ENCODE data around the gene CRIP1. TPM values are rescaled to one million over a fixed set of nuclear protein-coding genes. Genes with fewer than 3 reads are reported as not detected.

Gene CRIP1
- total RNA-seq, 1 donor from 2014 or later, result 29.5 TPM

GRCh38 chr14:105460116-105460515 lies 26.6 kb upstream of the CRIP1 start:
- DNase-seq (ENCODE audit: low read depth), result no peak
- H3K36me3 Mint-ChIP-seq (ENCODE audit: low read depth, unreplicated experiment), result peaks cover 3% of the 10 kb centered on the region
- H3K79me2 ChIP-seq (ENCODE audit: insufficient read depth, low read length), result no peaks in the 10 kb centered on the region

GRCh38 chr14:105460616-105461015 lies 26.1 kb upstream of the CRIP1 start:
- H3K36me3 ChIP-seq (ENCODE audit: insufficient read depth, low read length), result peaks cover 5% of the 10 kb centered on the region
- Mint-ChIP-seq H3K36me3 (ENCODE audit: low read depth, unreplicated experiment) (peaks cover 3% of the 10 kb centered on the region), H3K27ac (ENCODE audit: unreplicated experiment) (no peak overlapping the region), H3K27me3 (ENCODE audit: low read depth, unreplicated experiment) (no peaks in the 10 kb centered on the region), H3K9me3 (ENCODE audit: unreplicated experiment) (no peaks in the 10 kb centered on the region), H3K4me1 (ENCODE audit: low read depth, unreplicated experiment) (peaks cover 3% of the 10 kb centered on the region), H3K4me3 (ENCODE audit: unreplicated experiment) (no peak overlapping the region)
- no peak overlapping the region for H3K4me2 ChIP-seq (ENCODE audit: low read length)
- H3K9ac ChIP-seq (ENCODE audit: low read length), result no peak overlapping the region
- FAIRE-seq, result no peak
- DNase-seq (ENCODE audit: low read depth), result no peak
- no peak overlapping the region for H3K27ac ChIP-seq (ENCODE audit: low read depth, low read length)
- H3K79me2 ChIP-seq (ENCODE audit: insufficient read depth, low read length), result no peaks in the 10 kb centered on the region
- H4K20me1 ChIP-seq (ENCODE audit: insufficient read depth, low read length), result peaks cover 13% of the 10 kb centered on the region
- H3K9me3 ChIP-seq (ENCODE audit: insufficient read depth, low read depth, low read length), result no peaks in the 10 kb centered on the region
- no peak overlapping the region for H2AFZ ChIP-seq (ENCODE audit: low read depth, low read length)
- H3K4me3 ChIP-seq (ENCODE audit: insufficient read depth, low read depth, low read length), result no peak overlapping the region
- no peak for TF ChIP-seq CTCF (IDR thresholded peaks at IDR 0.05; ENCODE audit: insufficient read depth, low read depth, low read length)
- no peak for TF ChIP-seq EZH2 (IDR thresholded peaks at IDR 0.05; ENCODE audit: insufficient read depth, low read length)
- no peaks in the 10 kb centered on the region for H3K27me3 ChIP-seq (ENCODE audit: insufficient read depth, low read length)
- H3K4me1 ChIP-seq (ENCODE audit: insufficient read depth, low read length), result peaks cover 7% of the 10 kb centered on the region

More at GRCh38 chr14:105460116-105460515, 26.6 kb upstream of the CRIP1 start:
- no peak overlapping the region for H3K4me3 ChIP-seq (ENCODE audit: insufficient read depth, low read depth, low read length)
- H3K36me3 ChIP-seq (ENCODE audit: insufficient read depth, low read length), result peaks cover 5% of the 10 kb centered on the region
- Mint-ChIP-seq H3K27me3 (ENCODE audit: low read depth, unreplicated experiment) (no peaks in the 10 kb centered on the region), H3K4me1 (ENCODE audit: low read depth, unreplicated experiment) (peaks cover 1% of the 10 kb centered on the region), H3K4me3 (ENCODE audit: unreplicated experiment) (no peak overlapping the region), H3K9me3 (ENCODE audit: unreplicated experiment) (no peaks in the 10 kb centered on the region), H3K27ac (ENCODE audit: unreplicated experiment) (no peak overlapping the region)
- H3K9ac ChIP-seq (ENCODE audit: low read length), result no peak overlapping the region
- no peaks in the 10 kb centered on the region for H3K9me3 ChIP-seq (ENCODE audit: insufficient read depth, low read depth, low read length)
- H3K27ac ChIP-seq (ENCODE audit: low read depth, low read length), result no peak overlapping the region
- no peak overlapping the region for H2AFZ ChIP-seq (ENCODE audit: low read depth, low read length)
- H4K20me1 ChIP-seq (ENCODE audit: insufficient read depth, low read length), result peaks cover 9% of the 10 kb centered on the region
- H3K27me3 ChIP-seq (ENCODE audit: insufficient read depth, low read length), result no peaks in the 10 kb centered on the region
- no peak overlapping the region for H3K4me2 ChIP-seq (ENCODE audit: low read length)
- FAIRE-seq, result no peak
- TF ChIP-seq EZH2 (IDR thresholded peaks at IDR 0.05; ENCODE audit: insufficient read depth, low read length) (no peak), CTCF (IDR thresholded peaks at IDR 0.05; ENCODE audit: insufficient read depth, low read depth, low read length) (no peak)
- H3K4me1 ChIP-seq (ENCODE audit: insufficient read depth, low read length), result peaks cover 2% of the 10 kb centered on the region

GRCh38 chr14:105461903-105462302 lies 24.8 kb upstream of the CRIP1 start:
- H3K4me1 ChIP-seq (ENCODE audit: insufficient read depth, low read length), result peaks cover 11% of the 10 kb centered on the region
- H3K9me3 ChIP-seq (ENCODE audit: insufficient read depth, low read depth, low read length), result no peaks in the 10 kb centered on the region
- Mint-ChIP-seq H3K36me3 (ENCODE audit: low read depth, unreplicated experiment) (peaks cover 3% of the 10 kb centered on the region), H3K4me1 (ENCODE audit: low read depth, unreplicated experiment) (peaks cover 6% of the 10 kb centered on the region), H3K27ac (ENCODE audit: unreplicated experiment) (no peak overlapping the region), H3K27me3 (ENCODE audit: low read depth, unreplicated experiment) (no peaks in the 10 kb centered on the region), H3K4me3 (ENCODE audit: unreplicated experiment) (no peak overlapping the region), H3K9me3 (ENCODE audit: unreplicated experiment) (no peaks in the 10 kb centered on the region)
- peaks cover 2% of the 10 kb centered on the region for H3K36me3 ChIP-seq (ENCODE audit: insufficient read depth, low read length)
- H4K20me1 ChIP-seq (ENCODE audit: insufficient read depth, low read length), result peaks cover 12% of the 10 kb centered on the region
- DNase-seq (ENCODE audit: low read depth) (no peak), FAIRE-seq (no peak)
- H3K9ac ChIP-seq (ENCODE audit: low read length), result no peak overlapping the region
- H3K4me2 ChIP-seq (ENCODE audit: low read length), result no peak overlapping the region
- no peaks in the 10 kb centered on the region for H3K27me3 ChIP-seq (ENCODE audit: insufficient read depth, low read length)
- TF ChIP-seq EZH2 (IDR thresholded peaks at IDR 0.05; ENCODE audit: insufficient read depth, low read length) (no peak), CTCF (IDR thresholded peaks at IDR 0.05; ENCODE audit: insufficient read depth, low read depth, low read length) (no peak)
- no peak overlapping the region for H3K4me3 ChIP-seq (ENCODE audit: insufficient read depth, low read depth, low read length)
- no peak overlapping the region for H2AFZ ChIP-seq (ENCODE audit: low read depth, low read length)
- H3K79me2 ChIP-seq (ENCODE audit: insufficient read depth, low read length), result no peaks in the 10 kb centered on the region
- H3K27ac ChIP-seq (ENCODE audit: low read depth, low read length), result no peak overlapping the region
